Measurements from ENCODE around the gene THRB.

Gene THRB

GRCh38 chr3:24254649-24255048 is 240.0 kb downstream of the THRB start:
- H3K4me3 ChIP-seq (ENCODE audit: low read length, poor library complexity, severe bottlenecking), result no peak overlapping the region
- H3F3A ChIP-seq (ENCODE audit: low read depth), result no peaks in the 10 kb centered on the region
- H3K9me3 ChIP-seq (ENCODE audit: insufficient read depth, low read depth, low read length), result no peaks in the 10 kb centered on the region
- no peak overlapping the region for H3K9ac ChIP-seq (ENCODE audit: low read depth, low read length, poor library complexity, severe bottlenecking)
- H3K27me3 ChIP-seq (ENCODE audit: insufficient read depth, low read length, poor library complexity, severe bottlenecking), result no peaks in the 10 kb centered on the region
- no peaks in the 10 kb centered on the region for H3K4me1 ChIP-seq (ENCODE audit: insufficient read depth, low read length, poor library complexity, severe bottlenecking)
- no peak overlapping the region for H2AFZ ChIP-seq (ENCODE audit: low read length)
- no peaks in the 10 kb centered on the region for H3K79me2 ChIP-seq (ENCODE audit: insufficient read depth, low read length)
- H4K20me1 ChIP-seq (ENCODE audit: insufficient read depth, low read length, poor library complexity, severe bottlenecking), result no peaks in the 10 kb centered on the region
- H3K9me2 ChIP-seq (replicated peaks; ENCODE audit: low read depth, low read length), result no peaks in the 10 kb centered on the region
- H3K36me3 ChIP-seq (ENCODE audit: insufficient read depth, low read length), result no peaks in the 10 kb centered on the region
- TF ChIP-seq EZH2phosphoT487 (IDR thresholded peaks at IDR 0.05; ENCODE audit: borderline replicate concordance) (no peak), CTCF (conservative IDR thresholded peaks at IDR 0.05; ENCODE audit: low read length) (no peak)
- H3K4me2 ChIP-seq (ENCODE audit: low read depth, low read length, poor library complexity, severe bottlenecking), result no peak overlapping the region

DNA sequence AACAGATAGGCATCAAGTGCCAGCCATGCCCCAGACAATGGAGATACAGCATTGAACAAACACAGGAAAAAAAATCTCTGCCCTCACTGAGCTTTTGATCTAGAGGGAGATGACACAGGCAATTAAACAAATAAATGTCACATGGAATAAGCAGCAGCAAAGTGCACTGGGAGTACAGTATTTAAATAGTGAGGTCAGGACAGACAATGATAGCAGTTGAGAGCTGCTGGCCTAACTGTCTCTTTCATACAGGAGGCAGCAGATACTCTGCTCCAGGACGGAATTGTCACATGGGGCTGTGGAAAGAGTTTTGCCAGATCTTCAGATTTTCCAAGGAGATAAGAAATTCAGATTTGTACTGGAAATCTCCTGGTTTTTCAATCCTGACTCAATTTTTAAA is 241.3 kb downstream of the THRB start:
- no peak overlapping the region for H3K9ac ChIP-seq (ENCODE audit: low read depth, low read length, poor library complexity, severe bottlenecking)
- H3K27me3 ChIP-seq (ENCODE audit: insufficient read depth, low read length, poor library complexity, severe bottlenecking), result no peaks in the 10 kb centered on the region
- no peaks in the 10 kb centered on the region for H3K9me2 ChIP-seq (replicated peaks; ENCODE audit: low read depth, low read length)
- no peaks in the 10 kb centered on the region for H3K9me3 ChIP-seq (ENCODE audit: insufficient read depth, low read depth, low read length)
- H2AFZ ChIP-seq (ENCODE audit: low read length), result no peak overlapping the region
- no peaks in the 10 kb centered on the region for H3K4me1 ChIP-seq (ENCODE audit: insufficient read depth, low read length, poor library complexity, severe bottlenecking)
- no peaks in the 10 kb centered on the region for H4K20me1 ChIP-seq (ENCODE audit: insufficient read depth, low read length, poor library complexity, severe bottlenecking)
- H3K4me3 ChIP-seq (ENCODE audit: low read length, poor library complexity, severe bottlenecking), result no peak overlapping the region
- H3K79me2 ChIP-seq (ENCODE audit: insufficient read depth, low read length), result no peaks in the 10 kb centered on the region
- TF ChIP-seq CTCF (conservative IDR thresholded peaks at IDR 0.05; ENCODE audit: low read length), result no peak
- TF ChIP-seq EZH2phosphoT487 (IDR thresholded peaks at IDR 0.05; ENCODE audit: borderline replicate concordance), result no peak
- no peaks in the 10 kb centered on the region for H3K36me3 ChIP-seq (ENCODE audit: insufficient read depth, low read length)
- H3F3A ChIP-seq (ENCODE audit: low read depth), result no peaks in the 10 kb centered on the region
- no peak overlapping the region for H3K4me2 ChIP-seq (ENCODE audit: low read depth, low read length, poor library complexity, severe bottlenecking)

GRCh38 chr3:24249523-24249922 is 245.1 kb downstream of the THRB start:
- H3K4me1 ChIP-seq (ENCODE audit: insufficient read depth, low read length, poor library complexity, severe bottlenecking), result no peaks in the 10 kb centered on the region

More at GRCh38 chr3:24249523-24249922, 245.1 kb downstream of the THRB start:
- H3K4me2 ChIP-seq (ENCODE audit: low read depth, low read length, poor library complexity, severe bottlenecking), result no peak overlapping the region
- H3K9me2 ChIP-seq (replicated peaks; ENCODE audit: low read depth, low read length), result no peaks in the 10 kb centered on the region
- TF ChIP-seq CTCF (conservative IDR thresholded peaks at IDR 0.05; ENCODE audit: low read length) (no peak), EZH2phosphoT487 (IDR thresholded peaks at IDR 0.05; ENCODE audit: borderline replicate concordance) (no peak)
- H3K9me3 ChIP-seq (ENCODE audit: insufficient read depth, low read depth, low read length), result no peaks in the 10 kb centered on the region
- H3K4me3 ChIP-seq (ENCODE audit: low read length, poor library complexity, severe bottlenecking), result no peak overlapping the region
- no peaks in the 10 kb centered on the region for H3K79me2 ChIP-seq (ENCODE audit: insufficient read depth, low read length)
- H2AFZ ChIP-seq (ENCODE audit: low read length), result no peak overlapping the region
- no peaks in the 10 kb centered on the region for H3K36me3 ChIP-seq (ENCODE audit: insufficient read depth, low read length)
- no peak overlapping the region for H3K9ac ChIP-seq (ENCODE audit: low read depth, low read length, poor library complexity, severe bottlenecking)
- H3K27me3 ChIP-seq (ENCODE audit: insufficient read depth, low read length, poor library complexity, severe bottlenecking), result no peaks in the 10 kb centered on the region
- no peaks in the 10 kb centered on the region for H3F3A ChIP-seq (ENCODE audit: low read depth)
- H4K20me1 ChIP-seq (ENCODE audit: insufficient read depth, low read length, poor library complexity, severe bottlenecking), result no peaks in the 10 kb centered on the region

Data from Loucy (cell line).